Erythroblast (primary cell): ENCODE results near the gene ATXN7.

Source experiments
- DNase-seq, 2 experiments: peaks; one replicate each; lab custom pipeline; 2025; lab: John Stamatoyannopoulos, UW
- GATA1 ChIP-seq: IDR thresholded peaks from 2 replicates; pipeline ENCODE4 v1.6.1; 2011; ENCODE audit warnings: low read depth, mild to moderate bottlenecking, control low read depth, low read length, moderate library complexity
- POLR2A ChIP-seq: IDR thresholded peaks from 2 replicates; pipeline ENCODE4 v1.6.1; 2011; ENCODE audit warnings: mild to moderate bottlenecking, low read length

ATXN7 gene

DNA sequence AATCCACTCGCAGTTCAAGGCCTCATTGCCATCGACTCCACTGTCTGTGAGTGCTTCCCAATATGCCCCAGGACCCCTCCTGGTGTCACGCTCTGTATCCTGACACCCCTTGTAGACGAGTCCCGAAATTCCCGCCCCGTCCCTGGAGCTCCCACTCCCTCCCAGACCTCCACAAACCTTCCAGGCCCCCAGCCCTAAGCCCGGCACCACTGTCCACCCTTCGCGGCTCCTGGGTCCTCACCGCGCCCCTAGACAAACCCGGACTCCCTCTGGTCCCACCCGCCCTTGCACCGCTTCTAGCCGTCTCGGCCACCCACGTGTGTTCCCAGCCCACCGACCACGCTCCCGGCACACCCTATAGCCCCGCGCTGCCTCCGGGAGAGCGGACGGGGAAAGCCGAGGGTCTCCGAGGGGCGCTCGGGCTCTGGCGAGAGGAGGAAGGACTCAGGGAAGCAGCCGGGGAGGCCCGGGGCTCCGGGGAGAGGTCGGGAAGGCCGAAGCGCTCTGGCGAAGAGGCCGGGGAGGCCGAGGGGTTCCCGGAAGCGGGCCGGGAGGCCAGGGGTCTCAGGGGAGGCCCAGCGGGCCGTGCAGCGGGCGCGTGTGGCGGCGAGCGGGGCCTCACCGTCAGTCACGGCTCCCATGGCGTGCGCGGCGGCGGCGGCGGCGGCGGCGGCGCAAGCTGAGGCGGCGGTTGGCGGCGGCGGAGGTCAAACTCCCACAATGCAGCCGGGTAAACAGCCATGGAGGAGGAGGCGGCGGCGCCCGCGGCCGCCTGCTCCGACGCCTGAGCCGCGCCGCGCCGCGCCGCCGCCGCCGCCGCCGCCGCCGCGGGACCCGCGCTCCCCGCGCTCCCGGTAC is at the start of gene ATXN7, which contains the start of gene THOC7:
ATXN7 (plus strand) TSS at position 718 of the 858 bp plus-strand sequence. CDS start 48,732 bp downstream, outside the sequence.
THOC7 (minus strand) TSS at position 656 of the 858 bp plus-strand sequence; CDS start at position 641, 15 bp downstream.
- TF ChIP-seq POLR2A (peak; percentile 31), GATA1 (no peak)
- DNase-seq, result peak; percentile 77 to 87

- TF ChIP-seq POLR2A (no peak), GATA1 (no peak)
- no peak for DNase-seq
Measured at GRCh38 chr3:63814237-63814636, 49.4 kb upstream of the ATXN7 start.

DNA sequence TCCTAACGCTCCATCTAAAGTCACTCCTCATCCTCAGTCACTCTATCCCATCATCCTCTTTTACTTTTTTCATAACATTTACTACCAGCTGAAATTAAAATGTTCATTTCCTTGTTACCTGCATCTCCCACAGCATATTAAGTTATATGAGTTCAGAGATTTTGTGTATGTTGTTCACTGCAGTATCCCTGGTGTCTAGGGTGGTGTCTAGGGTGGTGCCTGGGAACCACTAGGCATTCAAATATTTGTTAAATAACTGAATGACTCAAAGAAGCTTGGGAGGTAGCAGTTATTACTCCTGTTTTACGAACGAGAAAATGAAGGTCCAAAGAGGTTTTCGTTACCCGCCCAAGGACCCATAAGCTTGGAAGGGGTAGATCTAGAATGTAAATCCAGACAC is 46.4 kb upstream of the ATXN7 start:
- TF ChIP-seq POLR2A (no peak), GATA1 (no peak)
- DNase-seq, result no peak

GRCh38 chr3:63818282-63819150 is 45.2 kb upstream of the ATXN7 start:
- peak; percentile 59 to 77 for DNase-seq
- TF ChIP-seq GATA1, result no peak
- no peak for TF ChIP-seq POLR2A

DNA sequence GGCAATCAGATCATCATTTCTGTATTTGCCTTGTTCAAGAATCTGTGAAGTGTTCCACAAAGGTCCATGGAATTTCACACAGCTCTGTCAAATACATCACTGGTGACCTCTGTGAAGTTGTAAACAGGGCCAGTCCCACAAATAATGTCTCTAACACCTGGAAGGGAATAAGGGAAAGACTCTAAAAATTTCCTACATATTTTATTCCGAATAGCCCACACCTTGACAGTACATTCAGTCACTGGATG is 44.6 kb upstream of the ATXN7 start, which contains the start of gene C3orf49:
C3orf49 (plus strand) TSS at position 149 of the 248 bp plus-strand sequence. CDS start 173 bp downstream, outside the sequence.
- TF ChIP-seq POLR2A, result no peak
- no peak for DNase-seq

GRCh38 chr3:63824309-63824708 is 39.4 kb upstream of the ATXN7 start:
- TF ChIP-seq POLR2A (no peak), GATA1 (no peak)
- DNase-seq, result no peak

DNA sequence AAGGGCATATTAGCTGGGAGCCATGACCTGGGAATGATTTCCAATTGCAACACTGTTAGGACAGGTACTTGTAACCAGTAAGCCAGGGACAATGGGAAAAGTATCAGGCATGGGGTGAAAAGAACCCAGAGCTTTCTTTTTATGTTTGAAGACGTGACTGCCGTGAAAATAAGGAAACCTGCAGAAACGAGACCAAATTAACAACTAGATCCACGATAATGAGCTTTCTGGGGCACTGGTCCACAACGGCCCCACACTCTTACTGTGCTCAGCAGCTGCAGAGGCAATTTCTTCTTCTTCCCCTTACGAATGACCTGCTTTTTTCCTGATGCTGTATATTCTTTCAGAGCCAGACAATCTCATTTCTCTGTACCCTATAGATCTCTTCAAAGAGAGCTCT is 33.1 kb upstream of the ATXN7 start:
- no peak for DNase-seq
- TF ChIP-seq GATA1 (no peak), POLR2A (no peak)

DNA sequence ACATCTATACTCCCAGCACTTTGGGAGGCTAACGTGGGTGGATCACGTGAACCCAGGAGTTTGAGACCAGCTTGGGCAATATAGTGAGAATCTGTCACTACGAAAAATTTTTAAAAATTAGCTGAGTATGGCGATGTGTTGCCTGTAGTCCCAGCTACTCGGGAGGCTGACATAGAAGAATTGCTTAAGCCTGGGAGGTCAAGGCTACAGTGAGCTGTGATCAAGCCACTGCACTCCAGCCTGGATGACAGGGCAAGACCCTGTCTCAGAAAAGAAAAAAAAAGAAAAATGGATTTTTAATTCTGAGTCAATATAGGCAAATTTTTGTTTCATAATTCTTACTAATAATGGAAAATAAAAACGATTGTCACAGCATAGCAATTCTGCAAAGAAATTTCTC is 31.3 kb upstream of the ATXN7 start:
- no peak for TF ChIP-seq GATA1
- no peak for TF ChIP-seq POLR2A

GRCh38 chr3:63841704-63842103 is 22.0 kb upstream of the ATXN7 start:
- no peak for DNase-seq
- TF ChIP-seq POLR2A (no peak), GATA1 (no peak)

More for the DNA sequence above, 31.3 kb upstream of the ATXN7 start:
- DNase-seq, result no peak

DNA sequence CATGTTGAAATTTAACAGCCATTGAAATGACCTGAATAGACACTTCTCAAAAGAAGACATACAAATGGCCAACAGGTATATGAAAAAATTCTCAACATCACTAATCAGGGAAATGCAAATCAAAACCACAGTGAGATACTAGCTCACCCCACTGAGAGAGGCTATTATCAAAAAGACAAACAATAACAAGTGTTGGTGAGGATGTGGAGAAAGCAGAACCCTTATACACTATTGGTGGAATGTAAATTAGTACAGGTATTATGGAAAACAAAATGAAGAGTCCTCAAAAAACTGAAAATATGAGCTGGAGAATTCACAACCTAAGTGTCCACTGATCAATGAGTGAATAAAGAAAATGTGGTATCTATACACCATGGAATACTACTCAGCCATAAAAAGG is 21.5 kb upstream of the ATXN7 start:
- TF ChIP-seq POLR2A (no peak), GATA1 (no peak)
- no peak for DNase-seq

GRCh38 chr3:63845215-63845614 is 18.5 kb upstream of the ATXN7 start:
- no peak for TF ChIP-seq POLR2A
- TF ChIP-seq GATA1, result no peak
- no peak for DNase-seq

GRCh38 chr3:63847718-63848450 is 15.8 kb upstream of the ATXN7 start:
- no peak for DNase-seq
- no peak for TF ChIP-seq GATA1
- TF ChIP-seq POLR2A, result no peak

DNA sequence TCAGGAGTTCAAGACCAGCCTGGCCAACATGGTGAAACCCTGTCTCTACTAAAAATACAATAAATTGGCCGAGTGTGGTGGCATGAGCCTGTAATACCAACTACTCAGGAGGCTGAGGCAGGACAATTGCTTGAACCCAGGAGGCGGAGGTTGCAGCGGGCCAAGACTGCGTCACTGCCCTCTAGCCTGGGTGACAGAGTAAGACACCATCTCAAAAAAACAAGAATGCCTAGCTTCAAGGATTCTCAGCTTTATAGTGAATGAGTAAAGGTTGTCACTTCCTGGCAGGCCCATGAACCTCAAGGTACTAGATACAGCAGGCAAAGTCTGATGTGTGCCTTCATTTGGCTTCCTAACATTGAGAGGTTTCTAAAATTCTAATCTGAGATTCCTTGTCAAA is 14.5 kb upstream of the ATXN7 start:
- no peak for TF ChIP-seq GATA1
- no peak for TF ChIP-seq POLR2A
- no peak for DNase-seq
